HepG2 (cell line): ENCODE measurements around the gene SLC35A1. TPM values are rescaled to one million over a fixed set of nuclear protein-coding genes. Genes with fewer than 3 reads are reported as not detected.

ENCODE experiments used
- FOXO4 ChIP-seq: sonication (generic); formaldehyde crosslinking; conservative IDR thresholded peaks from 2 replicates; pipeline ENCODE4 v1.8.1; 2023; ENCODE audit warnings: missing genetic modification reagents
- HNF1B ChIP-seq: sonication (generic); formaldehyde crosslinking; IDR thresholded peaks from 2 replicates; pipeline ENCODE4 v1.5.1; 2020; ENCODE audit warnings: mild to moderate bottlenecking, moderate library complexity, missing genetic modification reagents
- HNRNPUL1 ChIP-seq: fragments of 200-400 bp; formaldehyde crosslinking; IDR thresholded peaks from 2 replicates; pipeline ENCODE4 v1.6.1; 2017; ENCODE audit warnings: low read depth, mild to moderate bottlenecking, low read length, moderate library complexity
- JDP2 ChIP-seq: sonication (generic); formaldehyde crosslinking; IDR thresholded peaks from 2 replicates; pipeline ENCODE4 v1.8.1; 2022; ENCODE audit warnings: missing genetic modification reagents, borderline replicate concordance
- KDM5A ChIP-seq: fragments of 200-600 bp; sonication (generic); IDR thresholded peaks from 2 replicates; pipeline ENCODE4 v1.7.0; 2018; ENCODE audit warnings: antibody characterized with exemption, mild to moderate bottlenecking, low read length, borderline replicate concordance
- MYC ChIP-seq: sonication (generic); formaldehyde crosslinking; IDR thresholded peaks from 2 replicates; pipeline ENCODE4 v1.9.0; 2021; ENCODE audit warnings: missing genetic modification reagents, borderline replicate concordance
- MYNN ChIP-seq: sonication (generic); formaldehyde crosslinking; IDR thresholded peaks from 2 replicates; pipeline ENCODE4 v1.4.0; 2020; ENCODE audit warnings: mild to moderate bottlenecking, low read depth, missing genetic modification reagents
- NFIC ChIP-seq: IDR thresholded peaks from 2 replicates; pipeline ENCODE4 v1.6.1; 2012; ENCODE audit warnings: mild to moderate bottlenecking, low read length, inconsistent platforms
- PLSCR1 ChIP-seq: sonication (generic); formaldehyde crosslinking; IDR thresholded peaks from 2 replicates; pipeline ENCODE4 v1.5.0; 2020; ENCODE audit warnings: missing genetic modification reagents, mild to moderate bottlenecking, borderline replicate concordance
- RERE ChIP-seq: IDR thresholded peaks from 2 replicates; pipeline ENCODE4 v1.6.1; 2016; ENCODE audit warnings: low read depth, missing genetic modification reagents, missing compliant biosample characterization
- ZNF362 ChIP-seq: sonication (generic); formaldehyde crosslinking; IDR thresholded peaks from 2 replicates; pipeline ENCODE4 v1.4.0; 2020; ENCODE audit warnings: missing genetic modification reagents, mild to moderate bottlenecking, borderline replicate concordance
- ZSCAN31 ChIP-seq: sonication (generic); formaldehyde crosslinking; IDR thresholded peaks from 2 replicates; pipeline ENCODE4 v1.5.0; 2020; ENCODE audit warnings: low read depth, mild to moderate bottlenecking, missing genetic modification reagents
- ZSCAN5A ChIP-seq: sonication (generic); formaldehyde crosslinking; IDR thresholded peaks from 2 replicates; pipeline ENCODE4 v1.8.0; 2022; ENCODE audit warnings: mild to moderate bottlenecking, missing genetic modification reagents, borderline replicate concordance
- polyA plus RNA-seq, 8 experiments: library from polyadenylated mRNA; depleted of rRNA in 3 of 8; stranded (reverse) in 7 of 8; unstranded in 1 of 8; fragments of >200 nt; fragmentation: Illumina TruSeq in 4 of 8; extraction: Trizol in 4 of 8; gene quantifications; 2 replicates each; pipeline versions ENCODE4 v1.2.1 to v1.2.3, GENCODE V29; 2011 to 2016; ENCODE audit warnings: low read depth in 4 of 8, missing spikeins in 1 of 8, mixed read lengths in 1 of 8; ENCODE audit not compliant: insufficient read depth in 1 of 8
- total RNA-seq, 5 experiments: library from RNA; depleted of rRNA; stranded (reverse); fragments of >200 nt; fragmentation: Illumina TruSeq; extraction: Trizol; gene quantifications; 2 replicates each; pipeline ENCODE4 v1.2.3, GENCODE V29; 2016; ENCODE audit warnings: low read depth in 1 of 5

The SLC35A1 gene
- total and polyA plus RNA-seq, 2 of the 13 experiments (the other 11 are each of a cell fraction or from before 2014, with no cell fraction given) = 24.8 to 25.1 TPM

GRCh38 chr6:87472525-87473418 lies at the start of gene SLC35A1 (continued):
- TF ChIP-seq ZNF362 (CRISPR knock-in tag) (0 out of 2 replicates have a peak, but pooled peaks have one; percentile 24), PLSCR1 (no peak), MYC (CRISPR knock-in tag) (peak; percentile 84), ZSCAN31 (CRISPR knock-in tag) (peak; percentile 75; the same call in 1 of the 2 replicates), HNF1B (CRISPR knock-in tag) (no peak), FOXO4 (CRISPR knock-in tag) (no peak), RERE (CRISPR knock-in tag) (0 out of 2 replicates have a peak, but pooled peaks have one; percentile 22), KDM5A (peak; percentile 90), ZSCAN5A (no peak), JDP2 (no peak), HNRNPUL1 (no peak), MYNN (CRISPR knock-in tag) (0 out of 2 replicates have a peak, but pooled peaks have one; percentile 48), NFIC (no peak)
